ENCODE measurements around the gene FSHR.

FSHR gene

DNA sequence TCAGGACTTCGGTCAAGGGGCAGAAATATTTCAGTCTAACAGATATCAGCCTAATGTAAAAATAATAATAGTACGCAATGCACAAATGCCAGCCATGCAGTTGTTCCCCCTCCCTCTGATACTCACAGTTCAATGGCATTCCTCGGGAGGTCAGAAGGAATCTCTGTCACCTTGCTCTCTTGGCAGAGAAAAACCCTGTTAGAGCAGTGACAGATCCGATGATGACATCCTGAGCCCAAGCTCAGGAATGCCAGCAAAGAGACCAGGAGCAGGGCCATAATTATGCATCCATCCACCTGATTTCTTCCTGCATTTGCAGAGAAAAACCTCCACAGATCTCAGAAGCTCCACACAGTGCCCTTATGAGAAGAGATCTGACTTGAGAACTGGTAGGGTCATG, at the start of gene FSHR:
Gene FSHR, minus strand, starts transcription at position 376 of the 400 bp plus-strand sequence. Its CDS starts 98 bp downstream, at position 278.
- DNase-seq (ENCODE audit: low spot score), result no peak

- no peak for DNase-seq (ENCODE audit: low spot score)
These were observed 45.0 kb upstream of the FSHR start for GRCh38 chr2:49199266-49199665.

DNA sequence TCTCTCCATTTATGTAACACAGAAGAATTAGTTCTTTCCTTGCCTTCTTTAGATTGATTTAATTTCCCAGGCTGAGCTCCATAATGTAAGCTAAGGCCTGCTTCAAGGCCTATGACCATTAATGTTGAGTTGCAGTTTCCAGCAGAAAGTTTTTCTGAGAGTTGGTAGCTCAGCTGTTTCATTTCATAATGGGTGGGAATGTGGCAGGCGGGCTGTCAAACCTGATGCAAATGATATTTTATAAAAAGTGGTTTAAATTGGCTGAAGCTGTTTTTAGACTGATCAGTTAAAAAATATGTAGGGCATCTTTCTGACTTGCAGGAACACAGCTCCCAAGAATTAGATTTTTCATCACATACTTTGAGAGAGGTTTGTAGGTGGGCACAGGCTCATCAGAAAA, 40.4 kb upstream of the FSHR start:
- DNase-seq (ENCODE audit: low spot score), result no peak

DNA sequence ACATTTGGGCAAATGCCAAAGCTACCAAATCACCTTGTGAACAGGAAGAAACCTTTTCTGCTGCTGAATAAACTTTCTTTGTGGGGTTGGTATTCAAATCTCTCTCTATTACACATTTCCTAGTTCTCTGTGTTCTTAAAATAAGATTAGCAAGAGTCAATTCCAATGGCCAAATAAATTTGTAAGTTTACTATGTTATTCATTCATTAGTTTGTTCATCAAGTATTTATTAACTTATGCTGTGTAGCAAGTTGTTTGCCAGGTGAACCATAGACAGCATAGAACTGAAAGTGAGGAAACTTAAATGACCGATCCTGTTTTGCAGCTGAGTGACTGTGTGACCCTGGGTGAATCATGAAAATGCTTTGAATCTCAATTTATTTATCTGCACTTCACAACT, 37.7 kb upstream of the FSHR start:
- DNase-seq (ENCODE audit: low spot score), result no peak

GRCh38 chr2:49189512-49190225, 35.4 kb upstream of the FSHR start:
- DNase-seq (ENCODE audit: low spot score), result no peak

- no peak for DNase-seq (ENCODE audit: low spot score)
These were observed 31.8 kb upstream of the FSHR start for GRCh38 chr2:49186050-49186648.

DNA sequence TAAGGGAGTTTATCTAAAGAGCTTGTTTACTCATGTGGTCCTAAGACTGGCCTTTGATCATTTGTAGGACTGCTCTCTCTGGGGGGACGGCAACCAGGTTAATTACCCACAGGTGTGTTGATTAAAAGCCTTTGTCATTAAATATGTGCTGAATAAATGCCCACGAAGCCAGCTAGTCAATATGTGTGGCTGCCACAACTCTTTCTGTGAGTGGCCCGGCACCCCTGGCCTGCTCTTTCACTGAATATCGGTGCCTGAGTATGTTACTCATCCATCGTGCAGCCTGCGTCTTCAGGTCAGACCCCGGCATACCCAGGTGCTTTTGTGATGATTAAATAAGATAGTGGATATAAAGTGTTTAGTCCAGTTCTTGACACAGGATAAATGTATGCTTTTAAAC, 24.3 kb upstream of the FSHR start:
- DNase-seq (ENCODE audit: low spot score), result no peak

DNA sequence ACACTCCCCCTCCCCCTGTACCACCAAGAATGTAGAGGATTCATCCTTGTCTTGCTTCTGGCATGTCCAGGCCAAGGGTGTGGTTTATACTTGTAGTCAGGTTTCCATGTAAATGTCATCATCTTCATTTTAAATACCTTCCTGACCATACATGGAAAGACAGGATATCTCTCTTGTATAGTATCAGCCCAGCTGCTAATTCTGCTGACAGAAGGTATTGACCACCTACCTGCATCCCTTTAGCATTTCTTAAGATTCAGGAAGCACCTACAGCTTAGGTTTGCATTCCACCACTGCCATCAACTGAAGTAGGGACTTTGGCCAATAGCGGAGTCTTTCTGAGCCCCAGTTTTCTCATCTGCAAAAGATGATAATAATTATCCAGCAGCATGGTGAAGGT, 22.9 kb upstream of the FSHR start:
- no peak for DNase-seq (ENCODE audit: low spot score)

DNA sequence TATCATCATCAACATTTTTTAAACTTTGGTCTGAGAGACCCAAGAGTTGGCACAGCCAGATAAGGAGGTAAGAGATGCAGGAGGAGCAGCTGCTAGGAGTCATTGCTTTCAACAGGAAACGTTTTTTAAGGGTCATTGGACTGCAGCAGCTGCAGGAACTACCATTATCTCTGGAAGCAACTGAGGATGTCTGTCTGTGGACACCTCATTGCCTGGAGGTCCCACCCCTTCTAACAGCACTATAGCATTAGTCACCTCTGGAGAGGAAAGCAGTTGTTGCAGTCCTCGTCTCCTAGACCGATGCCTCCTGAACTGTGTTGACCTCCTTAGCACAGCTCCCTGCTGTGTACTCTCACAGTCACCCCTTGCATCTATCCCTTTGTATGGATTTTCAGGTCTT, 21.5 kb upstream of the FSHR start:
- no peak for DNase-seq (ENCODE audit: low spot score)

DNA sequence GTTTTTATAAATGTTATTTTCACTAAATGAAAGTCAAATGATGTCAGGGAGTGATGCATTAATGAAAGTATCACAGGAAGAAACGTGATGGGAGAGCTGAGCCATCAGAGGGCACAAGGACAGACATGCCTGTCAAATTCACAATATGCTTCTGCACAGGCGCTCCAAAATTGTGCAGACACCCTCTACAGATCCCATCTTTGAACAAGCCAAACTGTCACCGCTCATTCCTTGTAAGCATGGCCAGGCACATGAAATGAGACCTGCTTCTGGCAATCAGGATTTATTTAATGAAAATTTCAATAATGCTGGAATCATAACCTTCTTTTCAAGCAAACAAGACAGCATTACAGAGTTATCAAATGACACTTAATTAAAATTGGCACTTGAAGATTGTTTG, 20.4 kb upstream of the FSHR start:
- no peak for DNase-seq (ENCODE audit: low spot score)

DNA sequence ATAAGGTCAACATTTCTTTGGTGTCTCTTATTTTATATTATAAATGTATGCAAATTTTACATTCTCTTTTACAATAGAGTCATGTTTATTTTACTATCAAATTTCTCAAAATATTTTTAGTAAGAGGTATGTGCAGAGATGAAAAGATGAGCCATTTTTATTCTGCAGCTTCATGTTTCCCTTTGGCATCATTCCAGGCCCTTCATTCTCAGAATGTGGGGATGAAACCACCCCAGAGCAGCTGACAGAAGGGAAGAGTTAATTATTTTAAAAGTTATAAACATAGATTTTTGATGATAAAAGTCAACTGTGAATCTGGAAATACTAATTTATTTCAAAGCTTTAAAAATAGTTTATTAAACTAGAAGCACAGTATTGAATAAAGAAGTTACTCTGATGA, 12.8 kb upstream of the FSHR start:
- no peak for DNase-seq (ENCODE audit: low spot score)

- DNase-seq (ENCODE audit: low spot score), result no peak
These were observed 11.3 kb upstream of the FSHR start for GRCh38 chr2:49165662-49166061.

DNA sequence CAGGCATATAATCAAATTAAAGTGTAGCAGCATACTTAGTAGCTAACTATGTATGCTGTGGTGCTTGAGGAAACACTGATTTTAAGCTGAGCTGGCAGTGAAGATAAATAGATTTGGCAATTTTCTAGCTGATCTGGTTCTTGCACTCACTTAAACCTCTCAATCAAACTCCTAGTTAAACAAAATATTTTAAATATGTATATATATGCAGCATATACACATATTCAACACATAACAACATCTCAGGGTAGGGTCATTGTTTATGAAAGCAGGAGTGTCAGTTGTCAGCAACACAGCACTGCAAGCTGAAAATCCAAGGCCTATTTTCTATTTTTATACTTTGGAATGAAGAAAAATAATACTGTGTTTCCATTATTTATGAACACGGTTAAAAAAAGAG, 10.4 kb upstream of the FSHR start:
- no peak for DNase-seq (ENCODE audit: low spot score)

DNA sequence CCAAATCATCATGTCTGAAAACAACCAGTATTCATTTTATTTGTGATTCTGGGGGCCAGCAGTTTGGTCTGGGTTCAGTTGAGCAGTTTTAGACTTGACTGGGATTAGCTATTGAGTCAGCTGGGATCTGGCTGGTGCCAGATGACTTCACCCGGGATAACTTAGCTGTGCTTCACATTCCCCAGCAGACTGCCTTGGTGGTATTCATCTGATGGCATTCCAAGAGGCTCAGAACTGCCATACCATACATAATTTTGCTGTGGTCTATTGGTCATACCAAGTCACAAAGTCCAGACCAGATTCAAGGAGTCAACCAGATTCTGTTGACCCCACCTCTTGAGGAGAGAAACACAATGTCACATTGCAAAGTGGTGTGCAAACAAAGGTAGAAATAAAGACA, 7.8 kb upstream of the FSHR start:
- no peak for DNase-seq (ENCODE audit: low spot score)

- DNase-seq (ENCODE audit: low spot score), result no peak
These were observed 576 bp upstream of the FSHR start for GRCh38 chr2:49154891-49155290.

GRCh38 chr2:49153252-49153651, 1.1 kb downstream of the FSHR start:
- no peak for DNase-seq (ENCODE audit: low spot score)

DNA sequence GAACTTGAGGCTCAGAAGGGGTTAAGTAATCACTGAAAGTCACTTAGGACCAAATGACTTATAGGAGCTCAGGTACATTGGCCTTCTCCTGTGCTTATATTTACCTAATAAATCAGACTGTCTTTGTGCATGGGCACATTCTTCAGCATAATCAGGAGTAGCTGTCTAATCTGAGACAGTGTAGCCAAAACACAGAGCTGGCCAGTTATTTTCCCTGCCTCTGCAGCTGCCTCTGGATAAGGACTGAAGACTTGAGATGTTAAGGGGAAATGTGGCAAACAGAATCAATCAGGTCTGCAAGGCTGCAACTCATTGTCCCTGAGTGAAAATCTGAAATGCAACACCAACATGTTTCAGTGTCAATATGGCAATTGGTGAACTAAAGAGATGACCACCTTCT, 1.5 kb downstream of the FSHR start:
- no peak for DNase-seq (ENCODE audit: low spot score)

- no peak for DNase-seq (ENCODE audit: low spot score)
These were observed 7.9 kb downstream of the FSHR start for GRCh38 chr2:49146401-49146800.

GRCh38 chr2:49131801-49132200, 22.5 kb downstream of the FSHR start:
- no peak for DNase-seq (ENCODE audit: low spot score)

DNA sequence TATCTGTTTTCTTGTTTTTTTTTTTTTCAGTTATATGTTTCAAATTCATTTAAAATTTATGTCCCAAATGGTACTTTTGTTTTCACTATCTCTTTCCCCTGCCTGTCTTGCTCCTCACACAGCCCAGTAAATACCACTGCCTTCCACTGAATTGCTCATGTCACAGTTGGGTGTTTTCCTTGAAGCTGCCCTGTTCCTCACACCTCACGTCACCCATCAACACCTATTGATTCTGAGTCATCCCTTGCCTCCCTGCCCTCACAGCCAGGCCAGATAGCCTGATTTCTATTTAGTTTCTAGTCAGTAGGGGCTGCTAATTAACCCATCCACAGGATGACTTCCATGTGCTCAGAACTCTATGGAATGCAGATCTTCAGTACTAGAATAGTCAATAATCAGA, 25.3 kb downstream of the FSHR start:
- DNase-seq (ENCODE audit: low spot score), result no peak

DNA sequence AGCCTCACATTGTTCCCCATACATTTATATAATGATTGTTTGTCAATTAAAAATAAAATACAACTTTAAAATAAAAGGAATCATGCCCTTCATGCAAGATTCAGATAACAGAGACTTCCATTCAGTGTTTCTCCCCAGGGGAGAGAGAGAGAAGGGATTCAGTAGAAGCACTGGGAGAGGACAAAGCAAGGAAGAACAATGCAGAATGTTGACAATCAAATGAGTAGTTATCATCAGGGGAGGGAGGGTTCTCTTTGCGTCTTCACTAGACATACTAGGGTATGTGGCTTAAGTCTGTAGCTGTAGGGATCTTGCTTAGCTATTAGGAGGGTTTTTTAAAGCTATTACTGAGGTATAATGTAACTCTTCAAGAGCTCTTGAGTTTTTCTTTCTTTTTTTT, 30.7 kb downstream of the FSHR start:
- no peak for DNase-seq (ENCODE audit: low spot score)

DNA sequence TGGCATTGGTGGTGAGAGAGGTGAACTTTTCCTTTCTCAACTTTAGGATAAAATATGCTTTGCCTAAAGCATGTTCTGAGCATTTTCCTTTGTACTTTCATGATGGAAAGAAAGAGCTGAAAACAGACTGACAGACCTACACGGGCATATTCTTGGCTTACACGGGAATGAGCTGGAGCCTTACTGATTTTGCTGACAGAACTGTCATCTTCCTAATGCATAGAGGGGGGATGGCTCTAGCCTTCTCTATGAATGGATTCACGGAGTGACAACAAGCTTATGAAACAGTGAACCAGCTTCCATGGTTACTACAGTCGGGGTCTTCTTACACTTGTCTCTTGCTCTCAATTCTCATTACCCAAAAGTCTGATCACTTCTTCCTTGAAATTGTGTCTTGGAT, 32.2 kb downstream of the FSHR start:
- DNase-seq (ENCODE audit: low spot score), result no peak

- no peak for DNase-seq (ENCODE audit: low spot score)
These were observed 41.3 kb downstream of the FSHR start for GRCh38 chr2:49113046-49113445.

DNA sequence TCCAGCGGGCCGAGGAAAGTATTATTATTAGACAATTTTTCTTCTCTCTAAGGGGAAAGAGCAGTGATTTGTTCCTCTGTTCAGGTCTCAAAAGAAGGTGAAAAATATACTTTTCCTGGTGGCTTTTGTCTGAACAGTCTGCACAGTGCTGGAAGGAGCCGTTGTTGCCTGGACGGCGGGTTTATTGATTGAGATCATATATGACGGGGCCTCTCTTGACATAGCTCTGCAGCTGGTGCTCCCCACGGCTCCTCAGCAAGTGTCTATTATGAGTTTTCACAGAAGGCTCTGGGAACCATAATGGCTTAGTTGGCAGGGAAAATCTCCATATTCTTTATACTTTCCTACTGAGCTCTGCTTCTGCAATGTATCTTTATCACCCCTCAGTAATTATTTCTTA, 42.9 kb downstream of the FSHR start:
- DNase-seq (ENCODE audit: low spot score), result no peak

Measured in SW480 (cell line).